Prostate gland (tissue), 2 donors: ENCODE results near the gene MEGF8. TPM values are rescaled to one million over a fixed set of nuclear protein-coding genes. Genes with fewer than 3 reads are reported as not detected.

Source experiments
- DNase-seq: peaks from one replicate; pipeline ENCODE4 v3.0.0-alpha.2; 2019; ENCODE audit warnings: low spot score
- H3K27ac ChIP-seq, 2 donors: fragments of 200-600 bp; sonication (generic); 2 replicates each; pipeline ENCODE4 v1.5.1; 2017 to 2019
- H3K27me3 ChIP-seq: fragments of 200-600 bp; sonication (generic); replicated peaks from 2 replicates; pipeline ENCODE4 v1.5.1; 2019; ENCODE audit not compliant: insufficient read depth
- H3K36me3 ChIP-seq, 2 donors: fragments of 200-600 bp; sonication (generic); 1 replicate in 1 of 2; 2 replicates in 1 of 2; pipeline versions ENCODE4 v1.5.1 to v1.8.1; 2017 to 2019
- H3K4me1 ChIP-seq: fragments of 200-600 bp; sonication (generic); replicated peaks from 2 replicates; pipeline ENCODE4 v1.5.1; 2019
- H3K4me3 ChIP-seq, 2 donors: fragments of 200-600 bp; sonication (generic); 2 replicates each; pipeline ENCODE4 v1.5.1; 2017 to 2019
- H3K9me3 ChIP-seq: fragments of 200-600 bp; sonication (generic); 2 replicates; pipeline ENCODE4 v1.5.1; 2017
- POLR2A ChIP-seq: fragments of 450-650 bp; IDR thresholded peaks from one replicate; pipeline ENCODE4 v1.6.1; 2016; ENCODE audit warnings: antibody characterized with exemption, mild to moderate bottlenecking
- POLR2AphosphoS5 ChIP-seq: sonication (generic); formaldehyde crosslinking; IDR thresholded peaks from one replicate; pipeline ENCODE4 v1.6.1; 2017; ENCODE audit warnings: antibody characterized with exemption
- WGBS: methylation state at CpG from one replicate; pipeline ENCODE4 v1.1.5; 2018; 5-methylcytosine and 5-hydroxymethylcytosine counted together
- intact Hi-C: fragments of 100-400 bp; cut with DNase I; formaldehyde crosslinking; loops from one replicate; pipeline ENCODE4 v1.14.2; 2022
- total RNA-seq, 2 donors: library from RNA; depleted of rRNA; stranded (reverse); fragments of >200 nt; gene quantifications; one replicate each; pipeline ENCODE4 v1.1.0, GENCODE V29; 2016
- TF ChIP-seq, protein P1 (sequence below), 4 experiments: fragments of 200-600 bp in 2 of 4; fragments of 450-650 bp in 2 of 4; sonication (generic) in 2 of 4; IDR thresholded peaks; 1 replicate in 3 of 4; 2 replicates in 1 of 4; pipeline ENCODE4 v1.5.1; 2016 to 2019; ENCODE audit warnings: antibody characterized with exemption in 4 of 4, mild to moderate bottlenecking in 2 of 4, moderate library complexity in 2 of 4

MEGF8 gene
- total RNA-seq, 2 donors from 2014 or later = 22.8 to 30.7 TPM

GRCh38 chr19:42362342-42362741 is 36.9 kb downstream of the MEGF8 start:
- Histone ChIP-seq H3K27me3 (no peaks in the 10 kb centered on the region), H3K27ac (no peak overlapping the region), H3K9me3 (no peaks in the 10 kb centered on the region), H3K4me1 (no peaks in the 10 kb centered on the region), H3K4me3 (no peak overlapping the region), H3K36me3 (no peaks in the 10 kb centered on the region)
- TF ChIP-seq, protein P1, sequence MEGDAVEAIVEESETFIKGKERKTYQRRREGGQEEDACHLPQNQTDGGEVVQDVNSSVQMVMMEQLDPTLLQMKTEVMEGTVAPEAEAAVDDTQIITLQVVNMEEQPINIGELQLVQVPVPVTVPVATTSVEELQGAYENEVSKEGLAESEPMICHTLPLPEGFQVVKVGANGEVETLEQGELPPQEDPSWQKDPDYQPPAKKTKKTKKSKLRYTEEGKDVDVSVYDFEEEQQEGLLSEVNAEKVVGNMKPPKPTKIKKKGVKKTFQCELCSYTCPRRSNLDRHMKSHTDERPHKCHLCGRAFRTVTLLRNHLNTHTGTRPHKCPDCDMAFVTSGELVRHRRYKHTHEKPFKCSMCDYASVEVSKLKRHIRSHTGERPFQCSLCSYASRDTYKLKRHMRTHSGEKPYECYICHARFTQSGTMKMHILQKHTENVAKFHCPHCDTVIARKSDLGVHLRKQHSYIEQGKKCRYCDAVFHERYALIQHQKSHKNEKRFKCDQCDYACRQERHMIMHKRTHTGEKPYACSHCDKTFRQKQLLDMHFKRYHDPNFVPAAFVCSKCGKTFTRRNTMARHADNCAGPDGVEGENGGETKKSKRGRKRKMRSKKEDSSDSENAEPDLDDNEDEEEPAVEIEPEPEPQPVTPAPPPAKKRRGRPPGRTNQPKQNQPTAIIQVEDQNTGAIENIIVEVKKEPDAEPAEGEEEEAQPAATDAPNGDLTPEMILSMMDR (IDR thresholded peaks at IDR 0.05) = no peak
- TF ChIP-seq POLR2AphosphoS5 = no peak
- TF ChIP-seq POLR2A = no peak
- WGBS = 87% methylated on average over 14 of the region's 14 CpGs
- no peak for DNase-seq
- intact Hi-C loops = no loop called here

- WGBS = 94% methylated on average over 13 of the region's 13 CpGs
- Histone ChIP-seq H3K9me3 (no peaks in the 10 kb centered on the region), H3K27ac (no peak overlapping the region), H3K27me3 (no peaks in the 10 kb centered on the region), H3K4me1 (no peaks in the 10 kb centered on the region), H3K4me3 (no peak overlapping the region), H3K36me3 (no peaks in the 10 kb centered on the region)
- TF ChIP-seq POLR2AphosphoS5 (no peak), POLR2A (no peak)
- TF ChIP-seq, protein P1 (IDR thresholded peaks at IDR 0.05) = no peak
- no peak for DNase-seq
- intact Hi-C loops = no loop called here
These were observed 37.5 kb downstream of the MEGF8 start for GRCh38 chr19:42362891-42363440.

GRCh38 chr19:42363614-42364346 is 38.3 kb downstream of the MEGF8 start:
- TF ChIP-seq POLR2A (no peak), POLR2AphosphoS5 (no peak)
- TF ChIP-seq, protein P1 (IDR thresholded peaks at IDR 0.05) = no peak
- H3K9me3 ChIP-seq = no peaks in the 10 kb centered on the region
- no peak overlapping the region for H3K27ac ChIP-seq
- no peak overlapping the region for H3K4me3 ChIP-seq
- H3K27me3 ChIP-seq = no peaks in the 10 kb centered on the region
- intact Hi-C loops = no loop called here
- H3K36me3 ChIP-seq = no peaks in the 10 kb centered on the region
- WGBS = 83% methylated on average over 17 of the region's 17 CpGs
- no peak for DNase-seq
- H3K4me1 ChIP-seq = no peaks in the 10 kb centered on the region

DNA sequence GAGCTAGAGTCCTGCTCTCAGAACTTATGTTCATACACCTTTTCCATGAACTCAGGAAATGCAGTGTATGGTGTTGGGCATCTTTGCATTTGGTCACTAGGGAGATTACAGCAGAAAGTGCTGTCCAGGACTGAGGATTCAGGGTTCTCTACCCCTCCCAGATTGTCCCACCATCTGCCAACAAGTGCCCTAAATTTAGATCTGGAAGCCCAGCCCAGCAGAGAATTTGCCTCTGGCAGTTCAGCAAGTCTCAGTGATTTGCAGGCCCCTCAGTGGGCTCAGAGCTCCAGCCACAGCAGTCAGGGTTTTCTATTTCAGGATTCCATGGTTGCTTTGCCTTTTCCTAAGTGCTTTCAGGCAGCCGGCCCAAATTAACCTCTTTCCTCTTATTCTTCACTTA is 41.2 kb downstream of the MEGF8 start:
- intact Hi-C loops = no loop called here
- no peaks in the 10 kb centered on the region for H3K4me1 ChIP-seq
- no peak for DNase-seq
- H3K27ac ChIP-seq = no peak overlapping the region
- H3K9me3 ChIP-seq = no peaks in the 10 kb centered on the region
- no peaks in the 10 kb centered on the region for H3K27me3 ChIP-seq
- WGBS = 65% methylated on average over 1 of the region's 1 CpG
- TF ChIP-seq POLR2A (no peak), POLR2AphosphoS5 (no peak)
- TF ChIP-seq, protein P1 (IDR thresholded peaks at IDR 0.05) = no peak
- no peak overlapping the region for H3K4me3 ChIP-seq
- no peaks in the 10 kb centered on the region for H3K36me3 ChIP-seq

DNA sequence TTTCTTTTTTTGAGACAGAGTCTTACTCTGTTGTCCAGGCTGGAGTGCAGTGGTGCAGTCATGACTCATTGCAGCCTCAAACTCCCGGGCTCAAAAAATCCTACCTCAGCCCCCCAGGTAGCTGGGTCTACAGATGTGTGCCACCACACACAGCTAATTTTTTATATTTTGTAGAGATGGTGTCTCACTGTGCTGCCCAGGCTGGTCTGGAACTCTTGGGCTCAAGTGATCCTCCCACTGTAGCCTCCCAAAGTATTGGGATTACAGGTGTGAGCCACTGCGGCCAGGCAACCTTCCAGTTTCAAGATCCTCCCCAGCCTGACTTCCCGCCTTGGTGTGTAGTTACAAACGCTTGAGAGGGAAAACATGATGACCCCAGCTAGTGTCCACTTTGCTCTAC is 42.5 kb downstream of the MEGF8 start:
- Histone ChIP-seq H3K27me3 (no peaks in the 10 kb centered on the region), H3K36me3 (no peaks in the 10 kb centered on the region), H3K4me3 (no peak overlapping the region), H3K27ac (no peak overlapping the region), H3K4me1 (no peaks in the 10 kb centered on the region), H3K9me3 (no peaks in the 10 kb centered on the region)
- DNase-seq = no peak
- 96% methylated on average over 4 of the region's 4 CpGs for WGBS
- TF ChIP-seq POLR2A = no peak
- no peak for TF ChIP-seq POLR2AphosphoS5
- TF ChIP-seq, protein P1 (IDR thresholded peaks at IDR 0.05) = no peak
- intact Hi-C loops = no loop called here
